Measurements from ENCODE around the gene NUTM2A. TPM values are rescaled to one million over a fixed set of nuclear protein-coding genes. Genes with fewer than 3 reads are reported as not detected.
"Not testable (repeated sequence)": the region's sequence is repeated elsewhere in the genome, so short reads cannot be mapped to it uniquely, and the experiment has no call there.

NUTM2A gene
- 1 to 10 TPM in 3 of 4 donors, under 1 TPM in 1; 0.27 to 4.0 (median 2.4) TPM for total RNA-seq

GRCh38 chr10:87225148-87225547, at the start of gene NUTM2A:
NUTM2A (plus strand) TSS chr10:87225448; CDS start chr10:87225831, 383 bp downstream.
- H3K4me1 ChIP-seq, H3K27me3 ChIP-seq, ATAC-seq, H3K4me3 ChIP-seq, H3K36me3 ChIP-seq, H3K27ac ChIP-seq, H3K9me3 ChIP-seq: not testable (repeated sequence)
- WGBS, 2 donors (ENCODE audit: low coverage in 1 of 2): no CpG with 5 or more reads among the region's 3 CpGs

GRCh38 chr10:87177587-87177986, 47.7 kb upstream of the NUTM2A start:
- 100% methylated on average over 3 of the region's 3 CpGs; no CpG with 5 or more reads in 1 of the 2 donors for WGBS, 2 donors (ENCODE audit: low coverage in 1 of 2)
- not testable (repeated sequence) for H3K4me1 ChIP-seq, H3K4me3 ChIP-seq, H3K9me3 ChIP-seq, H3K27ac ChIP-seq, H3K27me3 ChIP-seq, ATAC-seq
- peaks cover 0 to 16% of the 10 kb centered on the region in 2 donors for H3K36me3 ChIP-seq

- H3K4me1 ChIP-seq, H3K9me3 ChIP-seq, H3K27ac ChIP-seq, H3K27me3 ChIP-seq, H3K4me3 ChIP-seq: not testable (repeated sequence)
- 78 to 91% methylated on average over 4 of the region's 6 CpGs for WGBS, 2 donors (ENCODE audit: low coverage in 1 of 2)
- peaks cover 0 to 48% of the 10 kb centered on the region in 2 donors for H3K36me3 ChIP-seq
- peak; percentile 62 for ATAC-seq
Observed at GRCh38 chr10:87184421-87184820, 40.8 kb upstream of the NUTM2A start.

GRCh38 chr10:87186016-87186415, 39.2 kb upstream of the NUTM2A start:
- 100% methylated on average over 2 of the region's 4 CpGs; no CpG with 5 or more reads in 1 of the 2 donors for WGBS, 2 donors (ENCODE audit: low coverage in 1 of 2)
- not testable (repeated sequence) for H3K4me3 ChIP-seq, H3K27ac ChIP-seq, ATAC-seq, H3K27me3 ChIP-seq, H3K4me1 ChIP-seq, H3K9me3 ChIP-seq
- H3K36me3 ChIP-seq: peaks cover 0 to 50% of the 10 kb centered on the region in 2 donors

- not testable (repeated sequence) for H3K4me3 ChIP-seq, H3K4me1 ChIP-seq, H3K9me3 ChIP-seq, H3K27me3 ChIP-seq, ATAC-seq, H3K27ac ChIP-seq
- WGBS, 2 donors (ENCODE audit: low coverage in 1 of 2): 79 to 100% methylated on average over 2 to 3 of the region's 3 CpGs
- H3K36me3 ChIP-seq: peaks cover 0 to 56% of the 10 kb centered on the region in 2 donors
Observed at GRCh38 chr10:87187573-87187972, 37.7 kb upstream of the NUTM2A start.

GRCh38 chr10:87191841-87192240, 33.4 kb upstream of the NUTM2A start:
- not testable (repeated sequence) for ATAC-seq, H3K27me3 ChIP-seq, H3K4me3 ChIP-seq, H3K9me3 ChIP-seq, H3K4me1 ChIP-seq, H3K27ac ChIP-seq
- 100% methylated on average over 2 to 3 of the region's 3 CpGs for WGBS, 2 donors (ENCODE audit: low coverage in 1 of 2)
- H3K36me3 ChIP-seq: peaks cover 0 to 42% of the 10 kb centered on the region in 2 donors

GRCh38 chr10:87200924-87201323, 24.3 kb upstream of the NUTM2A start:
- WGBS, 2 donors (ENCODE audit: low coverage in 1 of 2): 48 to 62% methylated on average over 6 of the region's 6 CpGs
- H3K4me3 ChIP-seq: not testable (repeated sequence)
- peak; percentile 57 for ATAC-seq

GRCh38 chr10:87204801-87205200, 20.4 kb upstream of the NUTM2A start:
- not testable (repeated sequence) for ATAC-seq, H3K4me3 ChIP-seq, H3K4me1 ChIP-seq, H3K27ac ChIP-seq, H3K27me3 ChIP-seq, H3K9me3 ChIP-seq, H3K36me3 ChIP-seq
- 24 to 50% methylated on average over 1 to 2 of the region's 4 CpGs for WGBS, 2 donors (ENCODE audit: low coverage in 1 of 2)

More at GRCh38 chr10:87200924-87201323, 24.3 kb upstream of the NUTM2A start:
- not testable (repeated sequence) for H3K27ac ChIP-seq, H3K4me1 ChIP-seq, H3K27me3 ChIP-seq, H3K9me3 ChIP-seq, H3K36me3 ChIP-seq

GRCh38 chr10:87206922-87207321, 18.3 kb upstream of the NUTM2A start:
- not testable (repeated sequence) for H3K9me3 ChIP-seq, ATAC-seq, H3K36me3 ChIP-seq, H3K27me3 ChIP-seq, H3K27ac ChIP-seq, H3K4me3 ChIP-seq, H3K4me1 ChIP-seq
- WGBS, 2 donors (ENCODE audit: low coverage in 1 of 2): 50 to 59% methylated on average over 2 to 3 of the region's 4 CpGs

GRCh38 chr10:87210309-87210708, 14.9 kb upstream of the NUTM2A start:
- 93 to 95% methylated on average over 5 of the region's 5 CpGs for WGBS, 2 donors (ENCODE audit: low coverage in 1 of 2)
- H3K4me3 ChIP-seq, H3K27ac ChIP-seq, H3K9me3 ChIP-seq, ATAC-seq, H3K4me1 ChIP-seq, H3K36me3 ChIP-seq, H3K27me3 ChIP-seq: not testable (repeated sequence)

GRCh38 chr10:87211848-87212247, 13.4 kb upstream of the NUTM2A start:
- 40 to 57% methylated on average over 1 of the region's 2 CpGs for WGBS, 2 donors (ENCODE audit: low coverage in 1 of 2)
- not testable (repeated sequence) for H3K9me3 ChIP-seq, H3K27me3 ChIP-seq, H3K4me1 ChIP-seq, H3K27ac ChIP-seq, H3K4me3 ChIP-seq, ATAC-seq, H3K36me3 ChIP-seq

GRCh38 chr10:87213150-87213765, 12.0 kb upstream of the NUTM2A start:
- WGBS, 2 donors (ENCODE audit: low coverage in 1 of 2): 91% methylated on average over 4 of the region's 8 CpGs; no CpG with 5 or more reads in 1 of the 2 donors
- H3K4me1 ChIP-seq, H3K27ac ChIP-seq, H3K36me3 ChIP-seq, H3K9me3 ChIP-seq, ATAC-seq, H3K4me3 ChIP-seq, H3K27me3 ChIP-seq: not testable (repeated sequence)

GRCh38 chr10:87213806-87214205, 11.4 kb upstream of the NUTM2A start:
- H3K4me1 ChIP-seq, H3K4me3 ChIP-seq, H3K9me3 ChIP-seq, H3K27me3 ChIP-seq, H3K27ac ChIP-seq, ATAC-seq, H3K36me3 ChIP-seq: not testable (repeated sequence)
- WGBS, 2 donors (ENCODE audit: low coverage in 1 of 2): no CpG with 5 or more reads among the region's 21 CpGs

- peak; percentile 70 for ATAC-seq
- H3K36me3 ChIP-seq, H3K9me3 ChIP-seq, H3K27me3 ChIP-seq, H3K4me3 ChIP-seq, H3K4me1 ChIP-seq: not testable (repeated sequence)
- 79% methylated on average over 7 of the region's 11 CpGs; no CpG with 5 or more reads in 1 of the 2 donors for WGBS, 2 donors (ENCODE audit: low coverage in 1 of 2)
- peak overlapping the region in 1 of 4 donors; percentile 12 for H3K27ac ChIP-seq
Observed at GRCh38 chr10:87216120-87216519, 9.1 kb upstream of the NUTM2A start.
